Small intestine (tissue), 7 donors: ENCODE data around the gene PRKCE. TPM values are rescaled to one million over a fixed set of nuclear protein-coding genes. Genes with fewer than 3 reads are reported as not detected.

ENCODE experiments used
- DNase-seq, 2 donors: peaks; one replicate each; pipeline versions ENCODE4 v3.0.0 to v3.0.0-alpha.2; 2013
- FAIRE-seq: peaks from 2 replicates; lab custom pipeline; 2012; peaks lifted over from hg19 to GRCh38; lab: Jason Lieb, UNC
- H3K27ac ChIP-seq, 3 donors: one replicate each; pipeline ENCODE4 v1.5.1; 2013; ENCODE audit warnings: low read length in 2 of 3, mild to moderate bottlenecking in 2 of 3, control low read depth in 1 of 3, inconsistent platforms in 1 of 3, low read depth in 1 of 3, moderate library complexity in 1 of 3
- H3K27me3 ChIP-seq, 3 donors: one replicate each; pipeline ENCODE4 v1.6.1; 2013; ENCODE audit warnings: low read length in 3 of 3, inconsistent platforms in 1 of 3; ENCODE audit not compliant: control insufficient read depth in 3 of 3, insufficient read depth in 3 of 3
- H3K36me3 ChIP-seq, 3 donors: one replicate each; pipeline ENCODE4 v1.6.1; 2013; ENCODE audit warnings: low read length in 3 of 3, inconsistent platforms in 1 of 3, low read depth in 1 of 3, mild to moderate bottlenecking in 1 of 3, moderate library complexity in 1 of 3; ENCODE audit not compliant: control insufficient read depth in 3 of 3, insufficient read depth in 2 of 3
- H3K4me1 ChIP-seq, 3 donors: one replicate each; pipeline ENCODE4 v1.6.1; 2013; ENCODE audit warnings: low read length in 2 of 3, inconsistent platforms in 1 of 3, low read depth in 1 of 3, mild to moderate bottlenecking in 1 of 3, moderate library complexity in 1 of 3; ENCODE audit not compliant: control insufficient read depth in 3 of 3, insufficient read depth in 2 of 3
- H3K4me3 ChIP-seq, 3 donors: one replicate each; pipeline ENCODE4 v1.5.1; 2013; ENCODE audit warnings: low read length in 3 of 3, control low read depth in 1 of 3, inconsistent platforms in 1 of 3, low read depth in 1 of 3, mild to moderate bottlenecking in 1 of 3, moderate library complexity in 1 of 3
- H3K9me3 ChIP-seq, 2 donors: one replicate each; pipeline ENCODE4 v1.6.1; 2013; ENCODE audit warnings: low read depth in 1 of 2, low read length in 1 of 2; ENCODE audit not compliant: control insufficient read depth in 2 of 2, insufficient read depth in 1 of 2
- WGBS, 3 donors: extraction: QIAGEN DNeasy Blood & Tissue Kit; methylation state at CpG; one replicate each; pipeline ENCODE4 v1.1.7; 2013; 5-methylcytosine and 5-hydroxymethylcytosine counted together
- polyA plus RNA-seq, 4 donors: library from polyadenylated mRNA; stranded (reverse) in 3 of 4; unstranded in 1 of 4; fragments of 200-250 nt in 3 of 4; fragments of 120-200 nt in 1 of 4; gene quantifications; one replicate each; pipeline versions ENCODE4 v1.2.1 to v1.2.3, GENCODE V29; 2013
- donor health status: healthy with polysubstance abuse.
- donor health status: control.
- donor health status: control.
- donor health status: Bipolar disorder and iron deficiency.
- donor health status: healthy.

The PRKCE gene
- polyA plus RNA-seq, 4 donors, result 2.2 to 7.1 (median 5.4) TPM

GRCh38 chr2:45774688-45775244 is 123.3 kb downstream of the PRKCE start:
- no peak for FAIRE-seq
- H3K36me3 ChIP-seq, result no peaks in the 10 kb centered on the region
- peak; percentile 30 to 50 for DNase-seq
- no peaks in the 10 kb centered on the region for H3K27me3 ChIP-seq
- H3K9me3 ChIP-seq, result no peaks in the 10 kb centered on the region
- H3K4me1 ChIP-seq, result peaks cover 0 to 4% (median 0%) of the 10 kb centered on the region in 3 donors
- no peak overlapping the region for H3K4me3 ChIP-seq
- H3K27ac ChIP-seq, result no peak overlapping the region
- WGBS, 3 donors, result 50 to 60% (median 59%) methylated on average over 10 of the region's 10 CpGs

GRCh38 chr2:45776160-45776955 is 124.9 kb downstream of the PRKCE start:
- no peaks in the 10 kb centered on the region for H3K27me3 ChIP-seq
- H3K27ac ChIP-seq, result no peak overlapping the region
- FAIRE-seq, result no peak
- DNase-seq, result no peak
- WGBS, 3 donors, result 64 to 67% (median 65%) methylated on average over 7 of the region's 7 CpGs
- H3K9me3 ChIP-seq, result no peaks in the 10 kb centered on the region
- no peaks in the 10 kb centered on the region for H3K36me3 ChIP-seq
- H3K4me3 ChIP-seq, result no peak overlapping the region
- peaks cover 0 to 4% (median 0%) of the 10 kb centered on the region in 3 donors for H3K4me1 ChIP-seq

- H3K36me3 ChIP-seq, result no peaks in the 10 kb centered on the region
- 69 to 80% (median 75%) methylated on average over 10 of the region's 10 CpGs for WGBS, 3 donors
- DNase-seq (no peak), FAIRE-seq (no peak)
- no peaks in the 10 kb centered on the region for H3K27me3 ChIP-seq
- H3K4me3 ChIP-seq, result no peak overlapping the region
- no peaks in the 10 kb centered on the region for H3K9me3 ChIP-seq
- H3K4me1 ChIP-seq, result peaks cover 0 to 4% (median 0%) of the 10 kb centered on the region in 3 donors
- no peak overlapping the region for H3K27ac ChIP-seq
These were observed 126.7 kb downstream of the PRKCE start for GRCh38 chr2:45777996-45778719.

GRCh38 chr2:45778720-45779171 is 127.3 kb downstream of the PRKCE start:
- 30 to 63% (median 32%) methylated on average over 11 of the region's 11 CpGs for WGBS, 3 donors
- no peak overlapping the region for H3K27ac ChIP-seq
- H3K9me3 ChIP-seq, result no peaks in the 10 kb centered on the region
- H3K4me1 ChIP-seq, result peaks cover 0 to 4% (median 0%) of the 10 kb centered on the region in 3 donors
- no peaks in the 10 kb centered on the region for H3K27me3 ChIP-seq
- no peaks in the 10 kb centered on the region for H3K36me3 ChIP-seq
- no peak for FAIRE-seq
- DNase-seq, result peak; percentile 72 to 83
- H3K4me3 ChIP-seq, result no peak overlapping the region

- FAIRE-seq (no peak), DNase-seq (no peak)
- no peak overlapping the region for H3K27ac ChIP-seq
- H3K4me3 ChIP-seq, result no peak overlapping the region
- no peaks in the 10 kb centered on the region for H3K9me3 ChIP-seq
- H3K36me3 ChIP-seq, result no peaks in the 10 kb centered on the region
- H3K27me3 ChIP-seq, result no peaks in the 10 kb centered on the region
- H3K4me1 ChIP-seq, result no peaks in the 10 kb centered on the region
- 82 to 90% (median 87%) methylated on average over 10 of the region's 10 CpGs for WGBS, 3 donors
These were observed 129.3 kb downstream of the PRKCE start for GRCh38 chr2:45780541-45781463.

GRCh38 chr2:45781464-45781811 is 130.0 kb downstream of the PRKCE start:
- Histone ChIP-seq H3K27ac (no peak overlapping the region), H3K36me3 (no peaks in the 10 kb centered on the region), H3K4me1 (no peaks in the 10 kb centered on the region), H3K27me3 (no peaks in the 10 kb centered on the region), H3K4me3 (no peak overlapping the region), H3K9me3 (no peaks in the 10 kb centered on the region)
- no peak for FAIRE-seq
- WGBS, 3 donors, result 85 to 95% (median 94%) methylated on average over 5 of the region's 5 CpGs
- no peak for DNase-seq

- Histone ChIP-seq H3K4me1 (no peaks in the 10 kb centered on the region), H3K4me3 (no peak overlapping the region), H3K36me3 (no peaks in the 10 kb centered on the region), H3K27ac (no peak overlapping the region), H3K9me3 (no peaks in the 10 kb centered on the region), H3K27me3 (no peaks in the 10 kb centered on the region)
- FAIRE-seq, result no peak
- WGBS, 3 donors, result 92 to 99% (median 98%) methylated on average over 4 of the region's 4 CpGs
- DNase-seq, result no peak
These were observed 131.0 kb downstream of the PRKCE start for GRCh38 chr2:45782436-45782835.

- Histone ChIP-seq H3K27me3 (no peaks in the 10 kb centered on the region), H3K4me1 (no peaks in the 10 kb centered on the region), H3K4me3 (no peak overlapping the region), H3K9me3 (no peaks in the 10 kb centered on the region), H3K27ac (no peak overlapping the region), H3K36me3 (no peaks in the 10 kb centered on the region)
- DNase-seq (no peak), FAIRE-seq (no peak)
- WGBS, 3 donors, result 81 to 95% (median 93%) methylated on average over 4 of the region's 4 CpGs
These were observed 131.5 kb downstream of the PRKCE start for GRCh38 chr2:45782986-45783385.
